Esophagus squamous epithelium (tissue), 4 donors: ENCODE data around the gene RPN1.
"Not testable (repeated sequence)": the region's sequence is repeated elsewhere in the genome, so short reads cannot be mapped to it uniquely, and the experiment has no call there.

Source experiments
- POLR2A ChIP-seq, 4 donors: fragments of 450-650 bp; IDR thresholded peaks; one replicate each; pipeline ENCODE4 v1.6.1; 2017; ENCODE audit warnings: antibody characterized with exemption in 4 of 4, mild to moderate bottlenecking in 4 of 4, moderate library complexity in 3 of 4
- TF ChIP-seq, protein P1 (sequence below), 6 experiments: fragments of 450-650 bp in 4 of 6; fragments of 200-600 bp in 2 of 6; sonication (generic) in 2 of 6; IDR thresholded peaks; one replicate each; pipeline ENCODE4 v1.5.1; 2016 to 2019; ENCODE audit warnings: antibody characterized with exemption in 6 of 6, mild to moderate bottlenecking in 4 of 6, moderate library complexity in 4 of 6

DNA sequence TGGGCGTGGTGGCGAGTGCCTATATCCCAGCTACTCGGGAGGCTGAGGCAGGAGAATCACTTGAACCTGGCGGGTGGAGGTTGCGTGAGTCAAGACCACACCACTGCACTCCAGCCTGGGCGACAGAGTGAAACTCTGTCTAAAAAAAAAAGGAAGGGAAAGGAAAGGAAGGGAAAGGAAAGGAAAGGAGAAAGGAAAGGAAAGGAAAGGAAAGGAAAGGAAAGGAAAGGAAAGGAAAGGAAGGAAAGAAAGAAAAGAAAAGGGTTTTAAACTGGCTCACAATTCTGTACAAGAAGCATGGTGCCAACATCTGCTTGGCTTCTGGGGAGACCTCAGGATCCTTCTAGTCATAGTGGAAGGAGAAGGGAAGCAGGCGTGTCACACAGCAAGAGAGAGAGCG, 63.7 kb downstream of the RPN1 start:
- TF ChIP-seq, protein P1, sequence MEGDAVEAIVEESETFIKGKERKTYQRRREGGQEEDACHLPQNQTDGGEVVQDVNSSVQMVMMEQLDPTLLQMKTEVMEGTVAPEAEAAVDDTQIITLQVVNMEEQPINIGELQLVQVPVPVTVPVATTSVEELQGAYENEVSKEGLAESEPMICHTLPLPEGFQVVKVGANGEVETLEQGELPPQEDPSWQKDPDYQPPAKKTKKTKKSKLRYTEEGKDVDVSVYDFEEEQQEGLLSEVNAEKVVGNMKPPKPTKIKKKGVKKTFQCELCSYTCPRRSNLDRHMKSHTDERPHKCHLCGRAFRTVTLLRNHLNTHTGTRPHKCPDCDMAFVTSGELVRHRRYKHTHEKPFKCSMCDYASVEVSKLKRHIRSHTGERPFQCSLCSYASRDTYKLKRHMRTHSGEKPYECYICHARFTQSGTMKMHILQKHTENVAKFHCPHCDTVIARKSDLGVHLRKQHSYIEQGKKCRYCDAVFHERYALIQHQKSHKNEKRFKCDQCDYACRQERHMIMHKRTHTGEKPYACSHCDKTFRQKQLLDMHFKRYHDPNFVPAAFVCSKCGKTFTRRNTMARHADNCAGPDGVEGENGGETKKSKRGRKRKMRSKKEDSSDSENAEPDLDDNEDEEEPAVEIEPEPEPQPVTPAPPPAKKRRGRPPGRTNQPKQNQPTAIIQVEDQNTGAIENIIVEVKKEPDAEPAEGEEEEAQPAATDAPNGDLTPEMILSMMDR (IDR thresholded peaks at IDR 0.05) = not testable (repeated sequence)
- not testable (repeated sequence) for TF ChIP-seq POLR2A (IDR thresholded peaks at IDR 0.05)
